Measurements from ENCODE around the gene HLA-DQA2. TPM values are rescaled to one million over a fixed set of nuclear protein-coding genes. Genes with fewer than 3 reads are reported as not detected.
"Not testable (repeated sequence)": the region's sequence is repeated elsewhere in the genome, so short reads cannot be mapped to it uniquely, and the experiment has no call there.

Gene HLA-DQA2
- total RNA-seq, 1 donor from 2014 or later: not detected

GRCh38 chr6:32744776-32745175, 3.6 kb downstream of the HLA-DQA2 start:
- TF ChIP-seq CTCF (IDR thresholded peaks at IDR 0.05; ENCODE audit: insufficient read depth, low read length, severe bottlenecking): no peak
- Histone ChIP-seq H3K27me3 (ENCODE audit: control insufficient read depth, insufficient read depth, low read length) (no peaks in the 10 kb centered on the region), H3K4me3 (ENCODE audit: low read depth, low read length) (no peak overlapping the region), H3K36me3 (ENCODE audit: control insufficient read depth, insufficient read depth, low read length) (no peaks in the 10 kb centered on the region)
- DNase-seq (ENCODE audit: low read depth) (no peak), FAIRE-seq (peak; percentile 82)

- not testable (repeated sequence) for DNase-seq (ENCODE audit: low read depth); H3K36me3 ChIP-seq (ENCODE audit: control insufficient read depth, insufficient read depth, low read length); H3K27me3 ChIP-seq (ENCODE audit: control insufficient read depth, insufficient read depth, low read length); H3K4me3 ChIP-seq (ENCODE audit: low read depth, low read length)
- FAIRE-seq: peak; percentile 98
Observed at GRCh38 chr6:32745649-32746048, 4.5 kb downstream of the HLA-DQA2 start.

- no peak for DNase-seq (ENCODE audit: low read depth)
- Histone ChIP-seq H3K4me3 (ENCODE audit: low read depth, low read length) (no peak overlapping the region), H3K36me3 (ENCODE audit: control insufficient read depth, insufficient read depth, low read length) (no peaks in the 10 kb centered on the region), H3K27me3 (ENCODE audit: control insufficient read depth, insufficient read depth, low read length) (peaks cover 2% of the 10 kb centered on the region)
- no peak for FAIRE-seq
- TF ChIP-seq CTCF (IDR thresholded peaks at IDR 0.05; ENCODE audit: insufficient read depth, low read length, severe bottlenecking): no peak
Observed at GRCh38 chr6:32752580-32752979, 11.4 kb downstream of the HLA-DQA2 start.

DNA sequence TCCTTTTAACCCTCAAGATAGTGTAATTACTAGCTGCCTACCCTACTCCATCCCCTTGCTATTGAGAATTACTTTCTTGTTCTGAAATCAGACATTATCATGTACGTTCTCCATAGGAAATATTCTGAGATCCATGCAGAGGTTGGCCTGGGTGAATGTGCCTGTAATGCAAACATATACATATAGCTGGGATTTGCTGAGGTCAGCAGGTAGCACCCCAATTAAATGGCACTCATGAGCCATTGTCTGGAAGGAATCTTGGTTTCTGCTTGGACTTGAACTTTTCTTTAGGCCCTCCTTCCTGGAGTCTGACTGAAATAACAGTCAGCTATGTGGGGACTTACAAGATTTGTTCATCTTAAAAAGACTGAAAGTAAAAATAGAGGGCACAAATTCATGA, 18.5 kb downstream of the HLA-DQA2 start:
- FAIRE-seq (no peak), DNase-seq (ENCODE audit: low read depth) (no peak)
- no peak for TF ChIP-seq CTCF (IDR thresholded peaks at IDR 0.05; ENCODE audit: insufficient read depth, low read length, severe bottlenecking)
- no peaks in the 10 kb centered on the region for H3K36me3 ChIP-seq (ENCODE audit: control insufficient read depth, insufficient read depth, low read length)
- H3K4me3 ChIP-seq (ENCODE audit: low read depth, low read length): no peak overlapping the region
- H3K27me3 ChIP-seq (ENCODE audit: control insufficient read depth, insufficient read depth, low read length): peaks cover 2% of the 10 kb centered on the region

DNA sequence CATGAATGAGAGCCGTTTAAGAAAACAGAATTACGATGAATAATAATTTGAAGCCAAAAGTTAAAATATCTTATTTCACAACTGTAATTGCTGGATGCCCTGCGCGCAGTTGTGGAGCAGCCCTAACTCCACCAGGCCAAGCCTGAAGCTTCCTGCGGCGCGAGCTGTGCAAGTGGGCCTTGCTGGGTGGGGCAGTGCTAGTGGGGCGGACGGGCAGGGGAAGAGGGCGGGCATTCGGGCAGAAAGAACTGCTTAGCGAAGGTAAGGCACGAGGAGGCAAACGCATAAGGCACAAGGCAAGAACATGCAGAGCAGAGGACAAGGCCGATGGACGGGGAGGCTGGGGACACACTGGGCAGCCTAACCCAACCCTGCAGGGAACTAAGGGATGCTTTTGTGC, 19.9 kb downstream of the HLA-DQA2 start:
- TF ChIP-seq CTCF (IDR thresholded peaks at IDR 0.05; ENCODE audit: insufficient read depth, low read length, severe bottlenecking): no peak
- DNase-seq (ENCODE audit: low read depth) (peak; percentile 20), FAIRE-seq (no peak)
- H3K27me3 ChIP-seq (ENCODE audit: control insufficient read depth, insufficient read depth, low read length): no peaks in the 10 kb centered on the region
- H3K4me3 ChIP-seq (ENCODE audit: low read depth, low read length): no peak overlapping the region
- no peaks in the 10 kb centered on the region for H3K36me3 ChIP-seq (ENCODE audit: control insufficient read depth, insufficient read depth, low read length)

DNA sequence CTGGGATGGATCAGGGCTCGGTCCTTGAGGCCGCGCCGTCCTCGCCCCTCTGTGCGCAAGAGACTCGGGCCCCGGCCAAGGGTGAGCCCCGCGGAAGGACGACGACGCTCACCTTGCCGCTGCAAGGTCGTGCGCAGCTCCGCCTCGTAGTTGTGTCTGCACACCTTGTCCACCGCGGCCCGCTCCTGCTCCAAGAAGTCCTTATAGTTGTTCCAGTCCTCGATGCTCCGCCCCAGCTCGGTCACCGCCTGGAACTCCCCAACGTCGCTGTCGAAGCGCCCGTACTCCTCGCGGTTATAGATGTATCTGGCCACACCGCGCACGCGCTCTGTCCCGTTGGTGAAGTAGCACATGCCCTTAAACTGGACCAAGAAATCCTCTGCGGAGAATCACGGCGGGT, 20.4 kb downstream of the HLA-DQA2 start:
- H3K27me3 ChIP-seq (ENCODE audit: control insufficient read depth, insufficient read depth, low read length): no peaks in the 10 kb centered on the region
- FAIRE-seq: no peak
- no peak for DNase-seq (ENCODE audit: low read depth)

More for the DNA sequence above, 20.4 kb downstream of the HLA-DQA2 start:
- Histone ChIP-seq H3K36me3 (ENCODE audit: control insufficient read depth, insufficient read depth, low read length) (no peaks in the 10 kb centered on the region), H3K4me3 (ENCODE audit: low read depth, low read length) (no peak overlapping the region)
- TF ChIP-seq CTCF (IDR thresholded peaks at IDR 0.05; ENCODE audit: insufficient read depth, low read length, severe bottlenecking): no peak
